Activated naive CD8-positive, alpha-beta T cell treated with anti-CD3 and anti-CD28 coated beads for 36 hours (primary cell): Measurements from ENCODE around the gene ARRDC1. TPM values are rescaled to one million over a fixed set of nuclear protein-coding genes. Genes with fewer than 3 reads are reported as not detected.
"Not testable (repeated sequence)": the region's sequence is repeated elsewhere in the genome, so short reads cannot be mapped to it uniquely, and the experiment has no call there.

ENCODE experiments used
- DNase-seq: peaks from one replicate; pipeline ENCODE4 v3.0.0; 2021
- H3K27ac Mint-ChIP-seq: one replicate; pipeline ENCODE4 v1.8.0; 2022; ENCODE audit warnings: mild to moderate bottlenecking, moderate library complexity, mixed read lengths
- H3K27me3 Mint-ChIP-seq: one replicate; pipeline ENCODE4 v1.8.0; 2022; ENCODE audit warnings: mild to moderate bottlenecking, mixed read lengths
- H3K36me3 Mint-ChIP-seq: one replicate; pipeline ENCODE4 v1.8.0; 2021; ENCODE audit warnings: mild to moderate bottlenecking, mixed read lengths
- H3K4me1 Mint-ChIP-seq: one replicate; pipeline ENCODE4 v1.8.0; 2021; ENCODE audit warnings: mixed read lengths
- H3K4me3 Mint-ChIP-seq: one replicate; pipeline ENCODE4 v1.8.0; 2022; ENCODE audit warnings: mild to moderate bottlenecking, moderate library complexity, mixed read lengths
- H3K9me3 Mint-ChIP-seq: one replicate; pipeline ENCODE4 v1.8.0; 2022; ENCODE audit warnings: mixed read lengths
- total RNA-seq, 2 experiments: library from RNA; stranded (reverse); gene quantifications; one replicate each; pipeline ENCODE4 v1.2.3, GENCODE V29; 2021

Gene ARRDC1, protein sequence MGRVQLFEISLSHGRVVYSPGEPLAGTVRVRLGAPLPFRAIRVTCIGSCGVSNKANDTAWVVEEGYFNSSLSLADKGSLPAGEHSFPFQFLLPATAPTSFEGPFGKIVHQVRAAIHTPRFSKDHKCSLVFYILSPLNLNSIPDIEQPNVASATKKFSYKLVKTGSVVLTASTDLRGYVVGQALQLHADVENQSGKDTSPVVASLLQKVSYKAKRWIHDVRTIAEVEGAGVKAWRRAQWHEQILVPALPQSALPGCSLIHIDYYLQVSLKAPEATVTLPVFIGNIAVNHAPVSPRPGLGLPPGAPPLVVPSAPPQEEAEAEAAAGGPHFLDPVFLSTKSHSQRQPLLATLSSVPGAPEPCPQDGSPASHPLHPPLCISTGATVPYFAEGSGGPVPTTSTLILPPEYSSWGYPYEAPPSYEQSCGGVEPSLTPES
- 10 to 100 TPM; 28.6 to 29.3 TPM for total RNA-seq

- Mint-ChIP-seq H3K27ac (no peak within 1 kb of the TSS), H3K9me3 (no peaks in the 10 kb centered on the region), H3K36me3 (no peaks in the 10 kb centered on the region), H3K4me1 (peaks cover 14% of the 10 kb centered on the region), H3K27me3 (no peaks in the 10 kb centered on the region), H3K4me3 (peak within 1 kb of the TSS; percentile 81)
- DNase-seq = peak; percentile 92
Observed at GRCh38 chr9:137605121-137606004, at the start of gene ARRDC1. TSS of gene ARRDC1 (plus strand) at chr9:137605686. CDS start at chr9:137605718, 32 bp downstream.

GRCh38 chr9:137556069-137556838 lies 49.2 kb upstream of the ARRDC1 start:
- Mint-ChIP-seq H3K4me3 (no peak overlapping the region), H3K36me3 (peaks cover 19% of the 10 kb centered on the region), H3K27ac (no peak overlapping the region), H3K9me3 (no peaks in the 10 kb centered on the region), H3K4me1 (peaks cover 11% of the 10 kb centered on the region), H3K27me3 (no peaks in the 10 kb centered on the region)
- DNase-seq = no peak

DNA sequence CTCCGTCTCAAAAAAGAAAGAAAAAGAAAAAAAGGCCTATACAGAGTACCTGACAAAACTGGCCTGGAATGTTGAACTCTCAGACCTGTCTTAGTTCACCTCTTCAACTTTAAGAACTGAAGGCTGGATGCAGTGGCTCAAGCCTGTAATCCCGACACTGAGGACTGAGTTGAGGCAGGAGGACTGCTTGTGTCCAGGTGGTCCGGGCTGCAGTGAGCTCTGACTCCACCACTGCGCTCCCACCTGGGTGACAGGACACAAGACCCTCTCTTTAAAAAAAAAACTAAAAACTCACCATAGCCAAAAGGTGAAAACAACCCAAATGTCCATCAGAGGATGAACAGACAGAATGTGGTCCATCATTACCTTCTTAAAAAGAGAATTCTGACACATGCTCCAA lies 47.4 kb upstream of the ARRDC1 start:
- no peak overlapping the region for H3K27ac Mint-ChIP-seq
- no peaks in the 10 kb centered on the region for H3K27me3 Mint-ChIP-seq
- H3K4me3 Mint-ChIP-seq = no peak overlapping the region
- no peaks in the 10 kb centered on the region for H3K9me3 Mint-ChIP-seq
- peaks cover 19% of the 10 kb centered on the region for H3K36me3 Mint-ChIP-seq
- peaks cover 3% of the 10 kb centered on the region for H3K4me1 Mint-ChIP-seq
- DNase-seq = no peak

GRCh38 chr9:137564134-137564533 lies 41.4 kb upstream of the ARRDC1 start:
- H3K36me3 Mint-ChIP-seq = peaks cover 23% of the 10 kb centered on the region
- H3K27ac Mint-ChIP-seq = no peak overlapping the region
- H3K4me1 Mint-ChIP-seq = no peaks in the 10 kb centered on the region
- no peak for DNase-seq
- no peaks in the 10 kb centered on the region for H3K27me3 Mint-ChIP-seq
- no peaks in the 10 kb centered on the region for H3K9me3 Mint-ChIP-seq
- no peak overlapping the region for H3K4me3 Mint-ChIP-seq

DNA sequence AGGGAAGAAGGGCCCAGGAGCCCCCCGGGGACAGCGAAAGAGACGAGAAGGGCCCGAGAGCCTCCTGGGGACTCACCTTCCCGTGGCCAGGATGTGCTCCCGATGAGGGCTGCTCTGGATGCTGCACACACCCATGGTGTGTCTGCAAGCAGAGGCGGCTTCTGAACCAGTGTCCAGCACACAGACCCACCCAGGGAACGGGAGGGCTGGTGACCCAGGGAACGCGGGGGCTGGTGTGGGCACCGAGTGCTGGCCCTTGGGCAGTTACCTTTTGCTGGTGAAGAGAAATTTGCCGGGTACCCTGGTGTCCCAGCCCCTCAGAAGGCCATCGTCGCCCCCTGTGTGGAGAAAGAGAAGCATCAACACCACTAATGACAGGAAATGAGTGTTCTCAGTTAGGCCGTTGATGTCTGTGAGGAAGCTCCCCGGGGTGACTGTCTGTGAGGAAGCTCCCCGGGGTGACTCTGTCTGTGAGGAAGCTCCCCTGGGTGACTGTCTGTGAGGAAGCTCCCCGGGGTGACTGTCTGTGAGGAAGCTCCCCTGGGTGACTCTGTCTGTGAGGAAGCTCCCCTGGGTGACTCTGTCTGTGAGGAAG lies 40.6 kb upstream of the ARRDC1 start:
- Mint-ChIP-seq H3K27me3 (no peaks in the 10 kb centered on the region), H3K4me1 (no peaks in the 10 kb centered on the region), H3K27ac (no peak overlapping the region), H3K4me3 (no peak overlapping the region), H3K9me3 (no peaks in the 10 kb centered on the region), H3K36me3 (peaks cover 20% of the 10 kb centered on the region)
- DNase-seq = no peak

DNA sequence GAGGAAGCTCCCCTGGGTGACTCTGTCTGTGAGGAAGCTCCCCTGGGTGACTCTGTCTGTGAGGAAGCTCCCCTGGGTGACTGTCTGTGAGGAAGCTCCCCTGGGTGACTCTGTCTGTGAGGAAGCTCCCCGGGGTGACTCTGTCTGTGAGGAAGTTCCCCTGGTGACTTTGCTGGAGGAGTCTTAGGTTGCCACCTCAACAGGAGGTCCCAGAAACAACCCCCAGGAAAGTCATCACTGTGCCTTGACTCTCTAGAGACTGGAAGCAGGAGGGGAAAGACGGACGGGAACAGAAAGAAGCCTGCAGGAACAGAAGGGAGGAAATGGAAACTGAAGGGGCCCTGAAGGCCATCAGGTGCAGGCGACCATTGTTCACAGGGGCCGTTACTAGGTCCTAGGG lies 37.0 kb upstream of the ARRDC1 start:
- H3K27ac Mint-ChIP-seq = peak overlapping the region; percentile 46
- not testable (repeated sequence) for H3K9me3 Mint-ChIP-seq, H3K27me3 Mint-ChIP-seq, DNase-seq, H3K4me3 Mint-ChIP-seq, H3K4me1 Mint-ChIP-seq
- peaks cover 26% of the 10 kb centered on the region for H3K36me3 Mint-ChIP-seq

- no peaks in the 10 kb centered on the region for H3K4me1 Mint-ChIP-seq
- H3K27me3 Mint-ChIP-seq = no peaks in the 10 kb centered on the region
- H3K9me3 Mint-ChIP-seq = no peaks in the 10 kb centered on the region
- peak overlapping the region; percentile 39 for H3K27ac Mint-ChIP-seq
- peaks cover 23% of the 10 kb centered on the region for H3K36me3 Mint-ChIP-seq
- H3K4me3 Mint-ChIP-seq = no peak overlapping the region
- no peak for DNase-seq
Observed at GRCh38 chr9:137569609-137570203, 35.8 kb upstream of the ARRDC1 start.

DNA sequence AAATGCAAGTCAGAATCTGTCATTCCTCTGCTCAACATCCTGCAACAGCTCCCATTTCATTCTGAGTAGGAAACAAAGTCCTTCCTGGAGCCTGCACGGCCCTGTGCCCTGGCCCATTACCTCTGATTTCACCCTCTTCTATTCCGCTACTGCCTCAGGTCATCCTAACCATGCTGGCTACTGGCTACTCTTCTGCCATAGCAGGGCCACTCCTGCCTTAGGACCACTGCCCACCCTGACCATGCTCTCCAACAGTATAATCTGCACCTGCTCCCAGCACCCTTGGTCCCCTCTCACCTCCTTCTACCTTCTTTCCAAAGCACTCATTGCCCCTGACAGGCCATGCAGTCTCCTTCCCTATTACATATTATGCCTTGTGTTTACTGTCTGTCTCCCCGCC lies 34.9 kb upstream of the ARRDC1 start:
- H3K4me3 Mint-ChIP-seq = no peak overlapping the region
- no peaks in the 10 kb centered on the region for H3K9me3 Mint-ChIP-seq
- H3K4me1 Mint-ChIP-seq = peaks cover 4% of the 10 kb centered on the region
- DNase-seq = no peak
- no peak overlapping the region for H3K27ac Mint-ChIP-seq
- peaks cover 26% of the 10 kb centered on the region for H3K36me3 Mint-ChIP-seq
- H3K27me3 Mint-ChIP-seq = no peaks in the 10 kb centered on the region

DNA sequence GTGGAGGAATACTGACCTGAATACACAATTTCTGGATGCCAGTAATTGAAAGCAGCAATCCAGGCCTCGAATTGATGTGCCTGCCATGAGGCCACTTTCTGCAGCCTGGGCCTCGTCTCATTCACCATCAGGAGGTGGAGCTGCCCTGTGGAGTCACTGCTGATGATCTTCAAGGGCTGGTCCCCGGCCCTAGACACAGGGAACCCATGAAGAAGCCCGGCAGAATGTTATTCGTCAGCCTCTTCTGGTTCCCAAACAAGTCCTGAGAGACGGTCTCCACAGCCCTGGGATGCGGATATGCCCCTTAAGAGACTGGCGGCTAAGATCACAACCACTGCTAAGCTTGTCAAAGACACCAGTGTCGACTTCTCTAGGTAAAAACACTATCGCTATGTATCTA lies 31.3 kb upstream of the ARRDC1 start:
- H3K27me3 Mint-ChIP-seq = no peaks in the 10 kb centered on the region
- peaks cover 34% of the 10 kb centered on the region for H3K36me3 Mint-ChIP-seq
- H3K9me3 Mint-ChIP-seq = no peaks in the 10 kb centered on the region
- no peak overlapping the region for H3K27ac Mint-ChIP-seq
- peaks cover 26% of the 10 kb centered on the region for H3K4me1 Mint-ChIP-seq
- no peak overlapping the region for H3K4me3 Mint-ChIP-seq
- DNase-seq = no peak

GRCh38 chr9:137575364-137575715 lies 30.1 kb upstream of the ARRDC1 start:
- Mint-ChIP-seq H3K36me3 (peaks cover 30% of the 10 kb centered on the region), H3K4me1 (peaks cover 26% of the 10 kb centered on the region), H3K27ac (peak overlapping the region; percentile 15), H3K4me3 (no peak overlapping the region), H3K27me3 (no peaks in the 10 kb centered on the region), H3K9me3 (no peaks in the 10 kb centered on the region)
- no peak for DNase-seq

DNA sequence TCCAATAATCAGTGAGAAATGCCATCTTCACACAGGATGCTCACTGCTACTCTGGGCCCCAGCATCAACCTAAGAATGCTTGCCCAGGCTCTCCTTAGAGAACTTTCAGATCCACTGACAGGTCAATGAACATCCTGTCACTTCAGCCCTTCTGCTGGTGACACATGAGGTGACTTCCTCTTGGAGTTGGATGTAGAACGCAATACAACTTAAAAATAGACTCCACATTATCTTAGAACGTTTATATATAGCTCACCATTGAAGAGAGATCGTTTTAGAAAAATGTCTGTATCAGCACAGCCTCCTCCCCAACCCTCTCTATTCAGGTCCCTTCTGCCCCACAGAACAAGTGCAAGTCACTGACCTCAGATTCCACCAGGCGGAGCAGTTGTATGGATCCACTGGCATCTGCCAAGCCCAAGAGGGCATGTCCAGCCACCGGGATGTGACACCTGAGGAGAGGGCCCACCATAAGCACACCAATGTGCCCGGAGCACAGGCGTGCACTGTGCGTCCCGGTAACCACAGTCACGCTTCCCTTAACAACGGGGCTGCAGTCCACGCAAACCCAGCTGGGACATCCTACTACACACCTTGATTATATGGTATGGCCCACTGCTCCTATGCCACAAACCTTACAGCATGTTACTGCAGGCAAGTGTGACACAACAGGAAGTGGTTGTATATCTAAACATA lies 29.6 kb upstream of the ARRDC1 start:
- Mint-ChIP-seq H3K36me3 (peaks cover 25% of the 10 kb centered on the region), H3K27me3 (no peaks in the 10 kb centered on the region), H3K4me1 (peaks cover 26% of the 10 kb centered on the region), H3K4me3 (peak overlapping the region; percentile 40), H3K9me3 (no peaks in the 10 kb centered on the region), H3K27ac (peak overlapping the region; percentile 15)
- no peak for DNase-seq

DNA sequence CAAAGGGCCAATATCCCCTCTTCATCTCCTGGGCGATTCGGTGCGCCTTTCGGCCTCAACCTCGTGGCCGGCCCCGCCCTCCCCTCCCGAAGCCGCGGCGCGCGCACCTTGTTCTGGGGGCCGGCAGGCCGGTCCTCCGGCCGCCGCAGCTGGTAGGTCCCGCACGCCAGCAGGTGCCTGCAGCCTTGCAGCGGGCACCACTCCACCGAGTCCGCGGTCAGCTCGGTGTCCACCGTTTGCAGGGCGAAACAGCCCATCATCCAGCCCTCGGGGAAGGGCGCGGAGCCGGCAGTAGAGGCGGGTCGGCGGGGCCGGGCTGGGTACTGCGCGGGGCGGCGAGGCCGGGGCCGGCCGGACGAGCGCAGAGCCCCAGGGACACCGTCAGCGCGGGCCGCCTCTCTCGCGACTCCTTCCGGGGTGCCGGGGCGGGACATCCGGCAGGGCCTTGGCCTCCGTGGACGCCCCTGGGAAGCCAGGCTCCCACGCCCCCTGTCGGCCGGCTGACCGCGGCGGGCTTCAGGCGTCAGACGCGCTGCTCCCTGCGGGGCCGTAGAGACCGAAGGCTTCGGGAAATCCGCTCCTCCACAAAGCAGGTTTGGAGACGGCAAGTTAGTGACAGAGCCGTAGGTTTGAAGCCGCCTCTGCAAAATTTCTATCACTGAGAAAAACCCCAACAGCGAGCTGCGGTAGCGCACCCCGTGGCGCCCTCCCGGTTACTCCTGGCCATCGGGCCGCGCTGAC lies 26.8 kb upstream of the ARRDC1 start, which contains the start of gene DPH7:
DPH7 (minus strand) TSS at position 408 of the 741 bp plus-strand sequence; CDS start at position 260, 148 bp downstream.
- DNase-seq = peak; percentile 97
- peak within 1 kb of the TSS; percentile 74 for H3K27ac Mint-ChIP-seq
- H3K9me3 Mint-ChIP-seq = no peaks in the 10 kb centered on the region
- H3K4me3 Mint-ChIP-seq = peak within 1 kb of the TSS; percentile 87
- no peaks in the 10 kb centered on the region for H3K27me3 Mint-ChIP-seq
- H3K4me1 Mint-ChIP-seq = peaks cover 26% of the 10 kb centered on the region
- H3K36me3 Mint-ChIP-seq = peaks cover 15% of the 10 kb centered on the region

DNA sequence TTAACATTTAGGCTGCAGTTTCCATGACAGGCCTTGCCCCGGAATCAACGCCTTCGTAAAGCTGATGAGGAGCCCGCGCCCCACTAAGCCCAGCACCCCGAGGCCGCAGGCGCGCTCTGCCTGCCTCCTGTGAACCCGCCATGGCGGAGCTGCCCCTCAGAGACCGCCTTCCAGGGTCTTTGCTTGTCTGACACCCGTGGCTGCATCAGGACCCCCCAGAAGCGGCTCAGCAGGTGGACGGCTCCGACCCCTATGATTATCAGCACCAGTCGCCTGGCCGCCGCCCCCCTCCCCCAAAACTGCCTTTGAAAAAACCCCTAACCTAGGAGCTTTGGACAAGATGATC lies 26.3 kb upstream of the ARRDC1 start:
- Mint-ChIP-seq H3K27me3 (no peaks in the 10 kb centered on the region), H3K27ac (peak overlapping the region; percentile 67), H3K9me3 (no peaks in the 10 kb centered on the region), H3K4me3 (peak overlapping the region; percentile 87), H3K36me3 (peaks cover 11% of the 10 kb centered on the region), H3K4me1 (peaks cover 26% of the 10 kb centered on the region)
- no peak for DNase-seq
